IMR-90 (cell line): Measurements from ENCODE around the gene EBF4. TPM values are rescaled to one million over a fixed set of nuclear protein-coding genes. Genes with fewer than 3 reads are reported as not detected.

Experiments used
- microRNA-seq, 2 experiments: library from miRNA; stranded (forward) in 1 of 2; unstranded in 1 of 2; fragments of 10-50 nt in 1 of 2; fragments of <30 nt in 1 of 2; gene quantifications in 1 of 2; microRNA quantifications in 1 of 2; one replicate each; pipeline versions ENCODE3 to v1.1.0; 2013 to 2020; ENCODE audit not compliant: insufficient read depth in 1 of 2, insufficient read length in 1 of 2, unreplicated experiment in 1 of 2
- polyA plus RNA-seq, 3 experiments: library from polyadenylated mRNA; depleted of rRNA; stranded (reverse); fragments of >200 nt; gene quantifications; 2 replicates each; pipeline ENCODE4 v1.2.3, GENCODE V29; 2012; ENCODE audit warnings: low replicate concordance in 1 of 3
- small RNA-seq, 5 experiments: library from RNA; depleted of rRNA; stranded (forward); fragments of <200 nt; gene quantifications; one replicate each; pipeline ENCODE3, GENCODE V24; 2012
- total RNA-seq: library from RNA; depleted of rRNA; stranded (reverse); fragments of >200 nt; gene quantifications from 2 replicates; pipeline ENCODE4 v1.2.3, GENCODE V29; 2012; rRNA removed

Gene EBF4
- total and polyA plus RNA-seq, 2 of the 4 experiments (the other 2 are of a cell fraction): 0.18 to 1.1 TPM

Small RNAs within 50 kb of the gene (microRNA-seq; reads per million reads assigned to microRNA genes)
- gene MIR1292 (ENCODE audit: unreplicated experiment) (9.1 reads per million, percentile 21 among the genes with 10 or more reads in this experiment), gene SNORA51 (ENCODE audit: insufficient read depth, insufficient read length) (not detected), gene SNORD110 (ENCODE audit: insufficient read depth, insufficient read length) (not detected), gene SNORD56 (ENCODE audit: insufficient read depth, insufficient read length) (not detected), gene SNORD57 (ENCODE audit: insufficient read depth, insufficient read length) (not detected), gene SNORD86 (ENCODE audit: insufficient read depth, insufficient read length) (not detected)

Small RNAs within 50 kb of the gene (small RNA-seq; reads per million reads assigned to genes)
- gene SNORA51 (0 to 0.18 (median 0) reads per million in 5 experiments), gene SNORD110 (0 reads per million in 5 experiments), gene SNORD56 (0 reads per million in 5 experiments), gene SNORD57 (0 reads per million in 5 experiments), gene SNORD86 (0 reads per million in 5 experiments)

Other genes starting within 250 kb of the EBF4 start
- 103 and 109 TPM in 2 replicates for gene SNRPB, start 222.0 kb upstream of the EBF4 start, total RNA-seq
- 214 and 249 TPM in 2 replicates for gene SNRPB, start 222.0 kb upstream of the EBF4 start, polyA plus RNA-seq (2012; rRNA removed)
- 18.9 and 26.2 TPM in 2 replicates for gene ZNF343, start 183.9 kb upstream of the EBF4 start, total RNA-seq
- gene ZNF343, start 183.9 kb upstream of the EBF4 start, polyA plus RNA-seq (2012; rRNA removed): 7.4 and 7.8 TPM in 2 replicates
- gene TMC2, start 156.2 kb upstream of the EBF4 start, total RNA-seq: not detected in 2 replicates
- gene TMC2, start 156.2 kb upstream of the EBF4 start, polyA plus RNA-seq (2012; rRNA removed): not detected in 2 replicates
- 170 and 231 TPM in 2 replicates for gene NOP56, start 40.1 kb upstream of the EBF4 start, total RNA-seq
- 164 and 189 TPM in 2 replicates for gene NOP56, start 40.1 kb upstream of the EBF4 start, polyA plus RNA-seq (2012; rRNA removed)
- 160 and 165 TPM in 2 replicates for gene IDH3B, start 28.6 kb upstream of the EBF4 start, total RNA-seq
- 146 and 151 TPM in 2 replicates for gene IDH3B, start 28.6 kb upstream of the EBF4 start, polyA plus RNA-seq (2012; rRNA removed)
- 0.83 and 1.1 TPM in 2 replicates for gene CPXM1, start 107.8 kb downstream of the EBF4 start, total RNA-seq
- gene CPXM1, start 107.8 kb downstream of the EBF4 start, polyA plus RNA-seq (2012; rRNA removed): 4.5 and 4.6 TPM in 2 replicates
- 0.36 TPM in 1 of 2 replicates, not detected in the other for gene C20orf141, start 122.2 kb downstream of the EBF4 start, total RNA-seq
- 0.53 and 0.91 TPM in 2 replicates for gene C20orf141, start 122.2 kb downstream of the EBF4 start, polyA plus RNA-seq (2012; rRNA removed)
- not detected in 2 replicates for gene TMEM239, start 123.6 kb downstream of the EBF4 start, total RNA-seq
- gene TMEM239, start 123.6 kb downstream of the EBF4 start, polyA plus RNA-seq (2012; rRNA removed): 0.32 TPM in 1 of 2 replicates, not detected in the other
- 8.1 and 9.7 TPM in 2 replicates for gene PCED1A, start 147.9 kb downstream of the EBF4 start, total RNA-seq
- 33.4 and 37.0 TPM in 2 replicates for gene PCED1A, start 147.9 kb downstream of the EBF4 start, polyA plus RNA-seq (2012; rRNA removed)
- 41.7 and 48.0 TPM in 2 replicates for gene VPS16, start 148.0 kb downstream of the EBF4 start, total RNA-seq
- gene VPS16, start 148.0 kb downstream of the EBF4 start, polyA plus RNA-seq (2012; rRNA removed): 37.6 and 38.7 TPM in 2 replicates
- gene PTPRA, start 180.7 kb downstream of the EBF4 start, total RNA-seq: 44.4 and 50.0 TPM in 2 replicates
- gene PTPRA, start 180.7 kb downstream of the EBF4 start, polyA plus RNA-seq (2012; rRNA removed): 34.3 and 35.0 TPM in 2 replicates